IPS-NIHi11 (cell line): ENCODE measurements around the gene AOX1.
A peak's percentile ranks its signal among the peaks of the same experiment; 100 is the strongest.
"Not testable (repeated sequence)": the region's sequence is repeated elsewhere in the genome, so short reads cannot be mapped to it uniquely, and the experiment has no call there.

Experiments
- DNase-seq: peaks from one replicate; pipeline ENCODE4 v3.0.0; 2012; ENCODE audit warnings: mixed read lengths, low spot score

Gene AOX1

DNA sequence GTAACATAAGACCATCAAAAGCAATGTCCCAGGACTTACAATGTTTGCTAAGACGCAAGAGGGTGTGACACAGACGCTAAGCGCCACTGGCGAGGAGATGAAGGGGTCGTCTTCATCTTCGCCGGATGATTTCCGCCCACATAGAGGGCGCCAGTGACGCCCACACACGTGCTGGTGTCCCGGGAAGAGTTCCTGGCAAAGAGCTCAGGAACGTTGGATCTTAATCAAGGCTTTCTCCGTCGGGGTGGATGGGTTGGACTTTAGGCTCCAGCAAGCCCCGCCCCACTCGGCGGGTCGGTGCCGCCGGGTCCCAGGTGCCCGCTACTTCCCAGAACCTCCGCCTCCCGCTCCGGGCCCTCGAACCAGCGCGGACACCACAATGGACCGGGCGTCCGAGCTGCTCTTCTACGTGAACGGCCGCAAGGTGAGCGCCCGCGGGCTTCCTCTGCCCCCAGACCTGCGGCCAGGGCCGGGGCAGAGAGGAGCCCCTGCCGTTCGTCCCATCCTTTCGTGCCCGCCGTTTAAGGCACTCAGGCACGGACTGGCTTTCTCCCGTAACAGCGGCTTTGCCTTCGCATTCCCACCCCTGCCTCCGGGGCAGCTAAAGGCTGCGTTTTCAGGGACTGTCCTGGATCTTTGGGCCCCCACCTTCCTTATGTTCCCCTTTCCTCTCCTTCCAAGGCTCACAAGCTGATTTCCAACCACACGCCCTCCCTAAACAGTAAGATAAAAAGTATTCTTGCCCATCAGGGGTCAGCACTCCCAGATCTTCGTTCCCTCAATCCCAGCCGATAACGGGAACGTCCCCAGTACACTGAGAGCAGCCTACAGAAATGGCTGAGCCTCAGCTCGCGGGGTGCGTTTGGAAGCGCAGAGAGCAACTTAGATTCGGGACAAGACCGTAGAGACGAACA is at the start of gene AOX1:
AOX1 (plus strand) TSS at position 285 of the 914 bp plus-strand sequence; CDS start at position 380, 95 bp downstream.
- peak; percentile 81 for DNase-seq

DNA sequence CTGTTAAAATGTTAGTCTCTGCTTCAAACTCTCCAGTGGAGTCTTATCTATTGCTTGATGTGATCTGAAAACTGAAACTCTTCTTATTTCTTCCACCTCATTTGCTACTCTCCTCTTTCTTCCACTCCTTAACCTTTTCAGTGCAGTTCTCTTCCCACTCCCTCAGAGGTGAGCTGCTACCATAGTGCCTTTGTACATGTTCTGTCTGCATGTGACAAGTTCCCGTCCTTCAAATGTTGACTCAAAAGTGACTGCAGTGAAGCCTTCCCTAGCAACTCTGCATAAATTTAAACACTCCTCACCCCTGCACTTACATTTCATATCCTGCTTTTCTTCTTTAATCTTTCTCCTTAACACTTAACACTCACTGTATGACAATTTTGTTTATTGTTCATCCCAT is 47.7 kb upstream of the AOX1 start:
- no peak for DNase-seq

DNA sequence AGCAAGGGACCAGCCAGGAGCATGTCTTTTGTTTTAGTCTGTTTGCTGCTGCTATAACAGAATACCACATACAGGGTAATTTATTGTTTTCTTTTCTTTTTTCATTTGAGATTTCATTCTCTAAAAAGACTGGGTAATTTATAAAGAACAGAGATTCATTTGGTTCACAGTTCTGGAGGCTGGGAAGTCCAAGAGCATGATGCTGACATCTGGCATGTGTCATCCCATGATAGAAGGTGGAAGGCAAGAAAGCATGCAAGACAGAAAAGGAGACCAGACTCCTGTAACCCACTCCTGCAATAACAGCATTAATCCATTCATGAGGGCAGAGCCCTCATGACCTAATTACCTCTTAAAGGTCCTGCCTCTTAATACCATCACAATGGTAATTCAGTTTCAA is 45.0 kb upstream of the AOX1 start:
- no peak for DNase-seq

DNA sequence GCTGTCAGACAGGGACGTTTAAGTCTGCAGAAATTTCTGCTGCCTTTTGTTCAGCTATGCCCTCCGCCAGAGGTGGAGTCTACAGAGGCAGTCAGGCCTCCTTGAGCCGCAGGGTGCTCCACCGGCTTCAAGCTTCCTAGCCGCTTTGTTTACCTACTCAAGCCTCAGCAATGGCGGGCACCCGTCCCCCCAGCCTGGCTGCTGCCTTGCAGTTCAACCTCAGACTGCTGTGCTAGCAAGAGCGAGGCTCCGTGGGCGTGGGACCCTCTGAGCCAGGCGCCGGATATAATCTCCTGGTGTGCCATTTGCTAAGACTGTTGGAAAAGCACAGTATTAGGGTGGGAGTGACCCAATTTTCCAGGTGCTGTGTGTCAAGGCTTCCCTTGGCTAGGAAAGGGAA is 19.2 kb upstream of the AOX1 start:
- not testable (repeated sequence) for DNase-seq

DNA sequence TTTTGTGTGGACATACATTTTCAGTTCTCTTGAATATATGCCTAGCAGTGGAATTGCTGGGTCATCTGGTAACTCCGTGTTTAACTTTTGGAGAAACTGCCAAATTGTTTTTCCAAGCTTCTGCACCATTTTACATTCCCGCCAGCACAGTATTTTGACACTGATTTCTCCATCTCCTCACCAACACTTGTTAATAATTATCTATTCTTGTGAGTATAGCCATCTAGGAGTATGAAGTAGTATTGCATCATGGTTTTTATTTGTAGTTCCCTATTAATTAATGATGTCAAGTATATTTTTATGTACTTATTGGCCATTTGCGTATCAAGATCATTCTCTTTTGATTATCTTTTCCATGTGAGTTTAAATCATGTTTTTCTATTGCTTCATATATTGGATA is 17.9 kb upstream of the AOX1 start:
- DNase-seq = no peak

DNA sequence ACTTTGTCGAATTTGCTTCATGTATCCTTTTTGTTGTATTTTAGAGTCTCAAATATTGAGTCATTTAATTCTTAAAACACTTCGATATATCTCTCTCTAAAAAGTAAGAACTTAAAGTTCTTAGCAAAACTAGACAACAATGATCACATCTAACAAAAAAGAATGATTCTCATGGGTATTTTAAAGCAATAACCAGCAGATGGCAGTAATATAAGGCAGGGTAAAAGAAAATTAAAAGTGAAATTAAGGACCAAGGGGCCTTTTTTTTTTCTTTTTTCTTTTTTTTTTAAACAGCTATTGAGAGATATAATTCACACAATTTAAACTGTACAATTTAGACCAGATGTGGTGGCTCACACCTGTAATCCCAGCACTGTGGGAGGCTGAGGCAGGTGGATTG is 9.9 kb upstream of the AOX1 start:
- no peak for DNase-seq

DNA sequence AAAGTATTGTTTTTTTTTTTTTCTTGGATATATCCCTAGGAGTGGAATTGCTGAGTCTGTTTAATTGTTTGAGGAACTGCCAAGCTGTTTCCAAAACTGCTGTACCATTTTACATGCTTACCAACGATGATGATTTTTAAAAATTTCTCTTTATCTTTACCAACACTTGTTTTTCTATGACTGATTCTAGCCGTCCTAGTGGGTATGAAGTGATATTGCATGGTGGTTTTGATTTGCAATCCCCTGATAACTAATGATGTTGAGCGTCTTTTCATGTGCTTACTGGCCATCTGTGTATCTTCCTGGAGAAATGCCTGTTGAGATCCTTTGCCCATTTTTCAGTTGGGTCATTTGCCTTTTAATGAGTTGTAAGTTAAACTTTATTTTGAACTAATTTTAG is 8.8 kb upstream of the AOX1 start:
- no peak for DNase-seq

DNA sequence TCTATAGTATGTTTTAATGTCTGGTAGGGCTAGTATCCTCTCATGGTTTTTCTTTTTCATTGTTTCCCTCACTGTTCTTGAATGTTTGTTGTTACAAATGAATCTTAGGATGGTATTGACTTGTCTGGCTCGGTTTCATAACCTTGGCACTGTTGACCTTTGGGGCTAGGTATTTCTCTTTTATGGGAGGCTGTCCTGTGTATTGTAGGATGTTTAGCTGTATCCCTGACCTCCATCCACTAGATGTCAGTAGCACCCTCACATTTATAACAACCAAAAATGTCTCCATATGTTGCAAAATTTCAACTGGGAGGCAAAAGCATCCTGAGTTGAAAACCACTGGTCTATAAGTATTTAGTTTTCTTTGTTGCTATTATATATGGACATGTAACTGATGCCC is 7.0 kb upstream of the AOX1 start:
- no peak for DNase-seq

DNA sequence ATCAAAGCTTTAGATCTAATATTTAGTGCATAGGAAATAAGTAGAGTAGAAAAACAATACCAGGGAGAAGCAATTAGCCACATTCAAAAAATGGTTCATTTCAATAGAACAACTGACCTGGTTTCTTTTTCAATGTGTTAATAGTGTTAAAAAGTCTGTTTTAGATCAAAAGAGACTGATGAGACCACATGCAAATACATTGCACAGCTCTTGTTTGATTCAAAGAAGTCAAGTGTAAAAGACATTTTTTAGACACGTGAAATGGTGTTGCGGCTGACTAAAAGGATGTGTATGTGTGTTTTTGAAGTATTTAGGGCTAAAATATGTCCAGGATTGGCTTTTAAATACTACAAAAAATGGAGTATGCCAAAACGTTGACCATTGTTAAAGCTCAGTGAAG is 1.2 kb upstream of the AOX1 start:
- DNase-seq = no peak

DNA sequence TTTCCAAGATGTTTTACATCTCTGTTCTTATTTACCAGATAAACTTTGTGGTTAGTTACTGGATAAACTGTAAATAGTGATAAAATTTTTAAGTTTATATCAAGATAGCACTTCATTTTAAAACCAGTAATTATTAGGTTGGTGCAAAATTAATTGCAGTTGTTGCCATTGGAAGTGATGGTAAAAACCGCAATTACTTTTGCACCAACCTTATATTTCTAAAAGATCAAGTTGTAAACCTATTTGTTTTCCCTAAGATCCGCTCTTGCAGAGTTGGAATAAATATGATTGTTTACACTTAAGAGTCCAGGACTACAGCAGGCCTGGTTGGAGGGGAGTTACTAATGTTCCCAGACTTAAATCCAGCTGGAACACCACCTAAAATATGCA is 479 bp upstream of the AOX1 start:
- DNase-seq = no peak

DNA sequence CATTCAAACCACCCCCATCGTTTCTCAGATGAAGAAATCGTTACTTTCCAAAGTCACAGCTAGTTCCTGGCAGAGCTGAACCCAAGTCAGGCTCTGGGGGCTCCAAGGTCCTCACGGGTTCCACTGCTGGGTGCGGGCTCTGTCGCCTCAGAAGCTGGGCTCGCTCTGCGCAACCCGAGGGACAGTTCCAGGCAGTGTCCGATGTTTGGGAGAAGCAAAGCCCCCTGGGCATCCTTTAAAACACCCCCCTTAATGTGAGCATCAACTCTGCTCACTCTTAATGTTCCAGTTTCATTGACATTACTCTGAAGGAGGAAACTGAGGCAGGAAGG is 796 bp downstream of the AOX1 start:
- no peak for DNase-seq

DNA sequence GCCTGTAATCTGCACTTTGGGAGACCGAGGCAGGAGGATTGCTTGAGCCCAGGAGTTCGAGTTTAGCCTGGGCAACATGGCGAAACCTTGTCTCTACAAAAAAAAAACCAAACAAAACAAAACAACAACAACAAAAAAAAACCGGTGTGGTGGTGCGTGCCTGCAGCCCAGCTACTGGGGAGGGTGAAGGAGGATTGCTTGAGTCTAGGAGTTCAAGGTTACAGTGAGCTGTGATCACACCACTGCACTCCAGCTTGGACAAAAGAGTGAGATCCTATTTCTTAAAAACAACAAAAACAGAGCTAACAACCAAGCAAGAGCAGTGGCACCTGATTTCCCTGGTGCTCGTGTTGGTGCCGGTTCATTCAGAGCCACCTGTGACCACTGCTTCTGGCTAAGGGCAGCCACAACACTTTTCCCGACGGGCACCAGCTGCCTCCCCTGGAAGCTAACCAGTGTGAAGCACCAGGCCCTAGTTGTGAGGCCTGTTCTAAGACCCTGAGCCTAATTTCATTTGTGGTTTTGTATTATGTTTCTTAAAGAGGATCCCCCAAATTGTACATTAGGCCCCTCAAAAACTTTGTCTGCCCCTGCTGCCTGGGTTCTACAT is 1.3 kb downstream of the AOX1 start:
- no peak for DNase-seq

DNA sequence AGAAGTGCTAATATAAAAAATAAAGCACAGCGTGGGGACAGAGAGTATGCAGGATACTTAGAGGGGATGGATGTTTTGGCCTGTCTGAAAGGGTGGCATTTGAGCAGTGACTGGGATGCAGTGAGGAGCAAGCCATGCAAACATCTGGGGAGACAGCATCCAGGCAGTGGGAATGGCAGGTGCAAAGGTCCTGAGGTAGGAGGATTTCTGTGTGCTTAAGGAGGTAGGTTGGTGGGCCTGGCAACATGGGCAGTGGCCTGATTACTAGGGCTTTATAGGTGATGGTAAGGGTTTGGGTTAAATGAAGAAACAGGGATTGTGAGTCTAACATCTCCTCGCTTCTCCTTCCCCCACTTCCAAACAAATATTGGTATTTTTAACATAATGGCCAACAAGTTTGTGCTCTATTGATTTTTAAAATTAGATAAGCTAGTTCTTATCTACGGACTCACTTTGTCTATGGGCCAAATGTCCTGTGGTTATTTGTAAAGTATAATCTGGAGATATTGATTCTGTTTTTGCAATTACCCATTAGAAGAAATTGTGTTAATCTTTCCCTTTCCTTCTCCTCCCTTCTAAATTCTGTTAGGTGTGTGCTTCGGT is 2.4 kb downstream of the AOX1 start:
- no peak for DNase-seq

DNA sequence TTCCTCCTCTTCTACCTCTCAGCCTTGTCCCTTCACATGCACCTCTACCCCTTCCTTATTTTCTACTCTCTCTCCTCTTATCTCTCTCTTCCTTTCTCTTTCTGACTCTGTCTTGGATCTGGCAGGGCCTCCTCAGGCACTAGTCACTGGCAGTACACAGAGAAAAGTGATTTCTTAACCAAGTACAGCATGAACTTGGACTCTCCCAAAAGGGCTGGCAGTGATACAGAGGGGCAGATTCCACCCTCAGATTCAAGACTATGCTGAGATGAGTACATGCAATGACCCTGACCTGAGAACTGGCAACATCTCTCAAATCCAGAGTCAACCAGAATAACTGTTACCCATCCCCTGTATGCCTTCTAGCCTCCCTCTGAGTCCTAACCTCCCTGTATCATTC is 4.3 kb downstream of the AOX1 start:
- DNase-seq = no peak

DNA sequence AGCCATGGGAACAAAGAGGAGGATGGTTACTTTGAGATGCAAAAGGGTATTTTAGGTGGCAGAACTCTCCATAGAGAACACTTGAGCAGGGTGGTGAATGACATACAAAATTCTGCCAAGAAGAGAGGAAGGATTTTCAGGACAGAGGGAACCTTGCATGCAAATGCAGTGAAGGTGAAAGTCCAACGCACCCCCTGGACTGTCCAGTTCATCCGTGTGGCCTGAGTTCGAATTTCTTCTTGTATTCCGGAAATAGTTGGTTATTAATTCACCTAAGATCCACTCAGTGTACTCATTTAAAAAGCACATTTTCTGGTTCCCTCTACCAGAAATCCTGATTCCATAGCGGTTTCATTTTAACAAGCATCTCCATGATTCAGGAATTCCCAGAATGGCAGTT is 5.5 kb downstream of the AOX1 start:
- no peak for DNase-seq

DNA sequence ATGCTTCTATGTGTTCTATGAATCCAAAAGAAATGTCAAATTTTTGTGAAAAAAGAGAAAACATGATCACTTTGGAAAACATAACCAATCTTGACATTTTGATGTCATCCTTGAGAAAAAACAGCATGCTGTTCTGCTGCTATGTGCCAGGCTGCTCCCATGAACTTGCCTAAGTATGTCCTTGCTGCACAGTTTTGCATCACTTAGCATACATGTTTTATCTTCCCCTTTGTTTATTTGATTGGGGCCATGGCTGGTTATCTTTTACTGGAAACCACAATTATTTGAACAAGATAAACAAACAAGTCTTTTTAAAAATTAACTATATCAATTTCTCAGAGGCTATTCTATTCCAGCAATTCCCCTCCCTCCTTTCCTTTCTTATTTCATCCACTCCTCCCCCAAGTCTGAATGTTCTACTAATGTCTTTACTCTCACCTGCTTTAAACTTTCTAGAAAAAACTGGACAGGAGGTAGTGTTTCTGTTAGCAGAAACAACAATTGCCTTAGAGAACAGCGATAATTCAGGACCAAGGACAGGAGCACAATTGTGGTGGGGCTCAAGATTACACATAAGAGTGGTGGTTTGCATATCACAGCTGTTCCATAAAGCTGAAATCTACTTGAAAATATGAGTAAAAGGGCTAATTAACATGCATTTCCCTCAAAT is 6.7 kb downstream of the AOX1 start:
- peak; percentile 24 for DNase-seq

DNA sequence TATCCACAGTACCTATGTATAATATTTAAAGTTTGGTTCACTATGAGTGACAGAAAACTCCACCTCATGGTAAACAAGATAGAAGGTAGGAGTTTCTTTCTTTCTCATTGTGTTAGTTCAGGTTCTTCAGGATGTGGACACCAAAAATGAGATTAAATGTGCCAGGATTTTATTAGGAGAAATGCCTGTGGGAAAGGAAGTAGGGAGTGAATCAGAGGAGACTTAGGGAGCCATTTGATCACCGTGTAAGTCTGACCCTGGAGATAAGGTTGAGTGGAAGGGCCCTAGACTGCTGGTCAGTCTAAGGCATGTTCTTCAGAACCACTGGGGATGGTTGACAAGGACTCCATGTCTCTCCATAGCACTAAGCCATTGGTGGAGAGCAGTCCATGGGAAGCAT is 8.1 kb downstream of the AOX1 start:
- no peak for DNase-seq

DNA sequence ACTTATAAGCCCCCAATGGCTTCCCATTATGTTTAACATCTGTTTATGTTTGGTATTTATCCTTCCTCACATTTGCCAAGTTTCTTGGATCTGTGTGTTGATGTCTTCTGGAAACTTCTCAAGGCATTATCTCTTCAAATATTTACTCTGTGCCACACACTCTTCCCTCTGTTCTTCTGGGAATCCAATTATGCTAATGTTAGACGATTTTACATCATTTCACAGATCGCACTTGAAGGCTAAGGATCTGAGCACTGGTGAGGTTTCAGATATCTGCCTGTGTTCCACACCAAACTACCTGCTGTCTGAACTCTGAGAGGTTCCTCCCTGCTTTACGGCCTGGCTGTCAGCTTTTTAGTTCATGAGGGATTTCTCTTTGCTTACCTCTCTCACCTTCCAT is 10.1 kb downstream of the AOX1 start:
- no peak for DNase-seq

DNA sequence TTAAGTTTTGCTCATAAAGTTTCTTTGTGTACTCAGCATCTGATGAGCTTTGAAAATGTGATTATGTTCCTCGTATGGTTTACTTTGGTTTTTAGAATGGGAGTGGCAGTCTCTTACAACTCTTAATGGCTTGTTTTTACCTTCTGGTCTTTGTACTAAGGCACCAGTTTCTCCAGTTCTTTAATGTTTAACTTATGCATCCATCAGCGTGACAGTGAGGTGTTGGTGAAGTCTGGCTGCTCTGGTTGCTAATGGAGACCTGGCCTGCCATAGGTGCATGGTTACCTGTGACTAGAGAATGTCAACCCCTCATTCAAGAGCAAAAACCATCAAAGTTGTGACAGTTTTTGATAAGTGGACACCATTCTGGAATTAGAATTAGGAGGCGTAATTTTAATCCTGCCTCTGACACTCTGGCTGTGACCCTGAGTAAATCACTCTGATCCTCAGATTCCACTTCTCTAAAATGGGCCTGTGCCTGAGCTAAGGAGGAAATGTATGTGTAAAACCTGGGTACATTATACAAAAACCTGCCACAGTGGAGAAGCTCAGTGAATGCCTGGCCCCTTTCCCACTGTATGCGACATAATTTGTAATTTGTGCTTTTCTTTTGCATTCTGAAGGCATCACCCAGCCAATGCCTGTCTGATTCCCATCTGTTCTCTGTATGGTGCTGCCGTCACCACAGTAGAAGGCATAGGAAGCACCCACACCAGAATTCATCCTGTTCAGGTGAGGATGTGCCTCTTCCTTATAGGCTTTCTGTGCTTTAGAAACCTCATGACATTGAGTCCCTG is 11.2 kb downstream of the AOX1 start:
- DNase-seq = no peak

DNA sequence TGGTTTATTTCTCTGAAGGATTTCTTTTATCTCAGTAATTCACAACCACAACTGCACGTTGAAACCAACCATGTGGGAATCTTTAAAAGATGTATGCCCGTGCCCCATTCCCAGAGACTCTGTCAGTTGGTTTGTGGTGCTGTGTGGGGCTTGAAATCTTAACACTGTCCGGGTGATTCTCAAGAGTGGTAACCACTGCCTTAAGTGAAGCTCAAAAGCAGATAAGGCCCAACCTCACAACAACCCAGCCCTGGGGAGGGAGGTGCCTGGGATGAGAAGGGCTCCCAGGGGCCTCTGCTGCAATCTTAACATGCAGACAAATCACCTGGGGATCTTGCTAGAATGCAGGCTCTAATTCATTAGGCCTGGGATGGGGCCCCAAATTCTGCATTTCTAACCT is 13.4 kb downstream of the AOX1 start:
- no peak for DNase-seq

DNA sequence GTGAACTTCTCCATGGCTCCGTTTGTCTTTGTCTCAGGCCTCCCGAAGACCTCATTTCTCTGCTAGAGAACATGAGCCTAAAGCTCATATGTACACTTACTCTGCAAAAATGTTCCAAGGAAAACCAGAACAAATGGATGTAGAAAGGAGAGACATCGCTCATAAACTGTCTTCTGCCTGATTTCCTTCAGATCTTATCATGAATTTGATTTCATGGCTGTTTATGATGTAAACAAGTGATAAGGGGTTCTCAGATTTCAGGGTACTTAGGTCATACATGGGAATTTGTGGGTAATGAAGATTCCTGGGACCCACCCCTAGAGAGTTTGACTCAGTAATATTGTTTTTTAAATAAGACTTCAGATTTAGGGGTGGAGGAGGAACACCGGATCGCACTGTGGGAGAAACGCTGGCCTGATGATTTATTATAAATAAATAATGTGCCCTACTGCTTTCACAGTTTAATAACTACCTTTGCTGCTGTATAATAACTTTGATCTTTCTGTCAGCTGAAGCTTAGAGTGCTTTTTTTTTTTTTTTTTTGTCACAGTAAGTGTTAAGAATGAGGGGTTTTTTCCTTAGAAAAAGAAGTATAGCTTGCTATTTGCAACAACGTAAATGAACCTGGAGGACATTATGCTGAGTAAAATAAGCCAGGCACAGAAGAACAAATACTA is 14.9 kb downstream of the AOX1 start:
- DNase-seq = no peak

DNA sequence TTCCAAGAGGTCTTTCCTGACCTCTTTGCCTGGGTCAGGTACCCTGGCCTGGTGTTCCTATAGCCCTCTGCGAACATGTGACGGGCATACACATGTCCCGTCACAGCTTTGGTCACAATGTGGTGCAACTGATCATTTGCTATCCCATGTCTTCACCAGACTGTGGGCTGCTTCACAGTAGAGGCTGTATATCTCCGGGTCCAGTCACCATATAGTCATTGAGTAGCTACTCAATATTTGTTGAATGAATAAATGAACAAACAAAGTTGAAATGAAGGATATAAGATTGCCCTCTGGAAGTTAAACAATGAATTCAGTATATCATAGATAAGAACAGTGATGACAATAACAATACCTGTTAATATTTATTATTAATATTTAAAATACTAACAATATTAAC is 16.8 kb downstream of the AOX1 start:
- DNase-seq = no peak
